ENCODE measurements around the gene EHD4. TPM values are rescaled to one million over a fixed set of nuclear protein-coding genes. Genes with fewer than 3 reads are reported as not detected.

Gene EHD4
- total RNA-seq, 1 donor from 2014 or later = 39.7 TPM

- peak; percentile 66 for DNase-seq (ENCODE audit: low spot score)
Measured at GRCh38 chr15:41919954-41920538, 52.3 kb downstream of the EHD4 start.

GRCh38 chr15:41919201-41919820, 53.0 kb downstream of the EHD4 start:
- DNase-seq (ENCODE audit: low spot score) = no peak

DNA sequence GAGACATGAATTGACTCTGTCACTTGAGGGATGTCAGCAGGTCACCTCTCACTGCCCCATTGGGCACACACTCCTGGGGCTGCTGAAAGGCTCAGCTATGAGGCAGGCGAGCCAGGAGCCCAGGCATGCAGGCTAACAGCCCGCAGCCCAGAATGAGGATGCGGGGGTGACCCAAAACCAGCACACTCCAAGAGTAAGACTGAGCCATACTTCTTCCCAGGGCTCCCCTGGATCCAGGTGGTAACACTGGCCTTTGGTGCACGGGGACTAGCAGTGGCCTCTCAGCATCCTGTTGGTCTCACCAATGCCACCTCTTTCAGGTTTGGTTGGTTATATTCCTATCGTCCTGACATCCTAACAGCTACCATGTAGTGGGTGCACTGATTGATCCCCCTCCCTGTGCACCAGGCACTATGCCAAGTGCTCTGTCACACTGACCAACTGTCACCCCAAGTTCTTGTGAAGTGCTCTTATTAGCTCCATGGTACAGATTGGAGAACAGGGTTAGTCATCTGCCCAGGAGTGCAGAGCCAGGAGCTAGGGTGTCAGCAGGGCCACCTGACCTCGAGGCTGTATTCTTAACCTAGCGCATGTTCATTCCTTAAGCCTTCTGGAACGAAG, 53.7 kb downstream of the EHD4 start:
- no peak for DNase-seq (ENCODE audit: low spot score)

GRCh38 chr15:41917767-41918430, 54.5 kb downstream of the EHD4 start:
- DNase-seq (ENCODE audit: low spot score) = peak; percentile 79

- no peak for DNase-seq (ENCODE audit: low spot score)
Measured at GRCh38 chr15:41915255-41915994, 56.9 kb downstream of the EHD4 start.

- no peak for DNase-seq (ENCODE audit: low spot score)
Measured at GRCh38 chr15:41914411-41914810, 57.9 kb downstream of the EHD4 start.

- no peak for DNase-seq (ENCODE audit: low spot score)
Measured at GRCh38 chr15:41913256-41913655, 59.1 kb downstream of the EHD4 start.

DNA sequence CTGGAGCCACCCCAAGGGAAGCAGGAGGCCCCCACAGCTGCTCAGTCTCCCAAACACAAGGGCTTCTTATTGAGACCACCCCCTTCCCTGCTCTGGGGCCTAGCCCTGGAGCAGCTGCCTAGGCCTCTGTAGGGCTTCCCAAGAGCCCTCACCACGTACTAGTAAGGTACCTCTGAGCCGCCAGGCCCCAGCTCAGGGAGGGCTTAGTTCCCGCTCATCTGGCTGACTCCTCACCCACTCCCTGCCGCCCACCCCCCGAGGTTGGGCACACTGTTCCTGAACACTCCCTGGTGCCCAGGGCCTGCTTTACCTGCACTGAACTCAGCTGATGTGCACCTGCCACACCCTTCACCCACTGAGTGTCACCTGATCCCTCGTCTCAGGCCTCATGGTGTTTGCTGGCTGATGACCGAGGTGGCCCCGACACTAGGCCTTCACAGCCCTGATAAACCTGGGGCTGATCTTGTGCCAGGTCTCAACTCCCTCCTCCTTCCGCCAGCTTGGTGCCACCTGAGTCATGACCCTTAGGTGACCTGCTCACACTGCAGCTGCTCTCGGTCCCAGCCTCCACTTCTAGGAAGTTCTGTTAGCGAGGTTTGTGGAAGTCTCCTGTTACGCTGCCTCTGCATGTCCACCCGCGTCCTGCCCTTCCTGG, 60.5 kb downstream of the EHD4 start:
- DNase-seq (ENCODE audit: low spot score) = no peak

DNA sequence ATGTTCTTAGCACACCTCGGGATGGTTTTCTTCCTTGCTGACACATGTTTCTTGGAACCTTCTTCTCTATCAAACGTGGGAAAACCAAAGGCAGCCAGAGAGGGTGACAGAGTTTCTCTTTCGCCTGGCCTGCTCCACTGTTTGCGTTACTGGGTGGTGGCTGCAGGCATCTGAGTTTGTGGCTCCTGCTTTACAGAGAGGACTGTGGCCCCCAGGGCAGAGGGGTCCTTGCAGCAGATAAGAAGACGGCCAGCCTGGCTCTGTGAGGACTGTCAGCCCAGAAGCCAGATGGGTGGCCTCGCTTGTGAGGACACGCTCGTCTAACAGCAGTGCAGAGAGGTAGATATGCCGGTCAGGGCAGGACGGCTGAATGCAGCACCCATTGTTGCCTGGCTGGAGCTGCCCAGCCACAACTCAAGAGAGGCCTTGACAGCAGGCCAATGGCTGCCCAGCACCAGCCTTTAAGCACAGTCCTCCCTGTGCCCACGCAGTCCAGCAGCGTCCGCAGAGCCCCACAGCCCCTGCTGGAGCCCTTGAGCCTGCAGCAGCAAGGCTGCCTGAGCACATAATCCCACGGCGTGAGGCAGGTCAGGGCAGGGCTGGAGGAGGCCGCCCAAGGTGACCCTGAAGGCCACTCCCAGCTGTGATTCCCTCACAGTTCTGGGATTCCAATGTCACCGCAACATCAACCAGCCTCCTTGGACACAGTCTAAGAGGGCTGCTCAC, 63.5 kb downstream of the EHD4 start:
- DNase-seq (ENCODE audit: low spot score) = no peak

GRCh38 chr15:41907141-41907540, 65.2 kb downstream of the EHD4 start:
- no peak for DNase-seq (ENCODE audit: low spot score)

GRCh38 chr15:41906608-41907007, 65.7 kb downstream of the EHD4 start:
- DNase-seq (ENCODE audit: low spot score) = no peak

DNA sequence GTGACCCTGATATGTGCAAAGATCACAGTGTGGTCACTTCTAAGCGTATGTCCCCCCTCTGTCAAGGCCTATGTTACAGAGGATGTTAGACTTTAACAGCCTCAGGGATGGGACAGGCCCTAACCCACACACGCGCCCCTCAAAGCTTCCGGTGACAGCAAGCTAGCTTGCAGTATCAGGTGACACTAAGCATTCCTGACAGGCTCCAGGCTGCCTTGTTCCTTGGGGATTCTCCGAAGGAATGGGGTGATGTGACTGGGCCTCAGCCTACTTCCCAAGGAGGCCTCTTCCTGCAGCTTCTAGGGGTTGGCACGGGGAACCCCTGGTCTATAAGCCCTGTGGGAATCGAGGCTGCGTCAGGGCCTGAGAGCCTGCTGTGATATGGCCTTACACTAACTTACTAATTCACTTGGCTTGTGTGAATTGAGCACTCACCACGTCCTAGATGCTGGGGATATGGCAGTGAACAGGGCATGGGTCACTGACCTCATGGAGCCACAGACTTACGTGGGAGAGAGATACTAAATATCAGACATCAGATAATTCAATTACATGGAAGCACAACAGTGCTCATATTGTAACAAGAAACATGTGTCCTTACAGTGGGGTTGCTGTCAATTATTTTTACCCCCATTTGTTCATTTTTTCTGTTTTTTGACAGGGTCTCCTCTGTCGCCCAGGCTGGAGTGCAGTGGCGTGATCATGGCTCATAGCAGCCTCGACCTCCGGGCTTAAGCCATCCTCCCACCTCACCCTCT, 67.1 kb downstream of the EHD4 start:
- no peak for DNase-seq (ENCODE audit: low spot score)

- DNase-seq (ENCODE audit: low spot score) = peak; percentile 61
Measured at GRCh38 chr15:41904541-41905005, 67.8 kb downstream of the EHD4 start.

DNA sequence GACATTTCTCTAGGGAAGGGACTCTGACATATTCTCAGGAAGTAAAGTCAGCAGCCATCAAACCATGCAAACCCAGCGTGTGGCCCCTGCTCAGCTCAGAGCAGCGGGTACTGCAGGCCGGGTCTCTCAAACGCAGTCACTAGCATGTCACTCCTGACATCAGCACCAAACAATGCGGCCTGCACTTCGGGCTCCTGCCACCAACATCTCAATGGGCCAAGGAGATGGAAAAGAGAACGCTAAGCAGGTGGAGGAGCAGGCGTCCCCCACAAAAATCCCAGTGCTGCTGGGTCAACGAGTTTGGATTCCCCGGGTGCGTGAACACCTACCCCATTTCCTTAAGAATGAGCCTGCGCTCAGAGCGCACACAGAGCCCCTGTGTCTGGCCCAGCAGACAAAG, 68.6 kb downstream of the EHD4 start:
- no peak for DNase-seq (ENCODE audit: low spot score)

GRCh38 chr15:41901431-41901830, 70.9 kb downstream of the EHD4 start:
- DNase-seq (ENCODE audit: low spot score) = no peak

GRCh38 chr15:41900526-41901380, 71.6 kb downstream of the EHD4 start:
- DNase-seq (ENCODE audit: low spot score) = no peak

DNA sequence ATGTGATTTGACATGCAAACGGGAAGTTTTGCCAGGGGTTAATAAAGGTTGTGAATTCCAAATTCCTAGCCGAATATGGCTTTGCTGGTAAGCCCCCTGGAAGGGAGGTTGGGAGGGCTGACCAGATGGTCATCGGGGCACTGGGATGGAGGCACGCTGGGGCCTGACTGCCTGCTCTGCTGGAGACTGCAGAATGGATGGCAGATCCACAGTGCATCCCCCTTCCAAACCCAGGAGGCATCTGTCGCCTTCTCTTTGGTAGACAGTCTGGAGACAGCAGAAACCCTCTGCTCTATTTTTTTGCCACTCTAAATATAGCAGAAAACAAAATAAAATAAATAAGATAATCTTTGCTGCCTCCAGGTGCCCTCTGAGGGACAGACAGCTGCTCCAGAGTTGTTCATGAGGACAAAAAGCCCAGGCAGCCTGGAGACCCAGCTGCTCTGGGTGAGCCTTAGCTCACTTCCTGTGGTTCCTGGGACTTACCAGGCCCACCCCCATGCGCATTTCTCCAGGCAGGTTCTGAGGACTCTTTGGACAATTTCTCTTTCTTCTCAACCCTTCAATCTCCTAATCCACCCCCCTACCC, 72.4 kb downstream of the EHD4 start:
- DNase-seq (ENCODE audit: low spot score) = no peak

- DNase-seq (ENCODE audit: low spot score) = no peak
Measured at GRCh38 chr15:41897363-41897799, 75.0 kb downstream of the EHD4 start.

GRCh38 chr15:41896566-41896965, 75.8 kb downstream of the EHD4 start:
- no peak for DNase-seq (ENCODE audit: low spot score)
